Kidney (tissue), 14 donors: ENCODE results near the gene L3HYPDH. TPM values are rescaled to one million over a fixed set of nuclear protein-coding genes. Genes with fewer than 3 reads are reported as not detected.
A peak's percentile ranks its signal among the peaks of the same experiment; 100 is the strongest.

Source experiments
- DNase-seq, 5 donors: peaks; one replicate each; pipeline ENCODE4 v3.0.0-alpha.2; 2013 to 2020
- FAIRE-seq: peaks from 2 replicates; lab custom pipeline; 2012; peaks lifted over from hg19 to GRCh38; lab: Jason Lieb, UNC
- H3K27ac ChIP-seq, 2 donors: one replicate each; pipeline ENCODE4 v1.7.0; 2013; ENCODE audit warnings: low read depth in 2 of 2, low read length in 2 of 2, inconsistent platforms in 1 of 2
- H3K27me3 ChIP-seq: one replicate; pipeline ENCODE4 v1.7.1; 2013; ENCODE audit warnings: low read length, inconsistent platforms; ENCODE audit not compliant: control insufficient read depth, insufficient read depth
- H3K36me3 ChIP-seq, 3 donors: one replicate each; pipeline versions ENCODE4 v1.7.0 to v1.7.1; 2013; ENCODE audit warnings: low read length in 3 of 3, control low read depth in 1 of 3, inconsistent platforms in 1 of 3; ENCODE audit not compliant: insufficient read depth in 3 of 3, control insufficient read depth in 2 of 3
- H3K4me1 ChIP-seq, 3 donors: one replicate each; pipeline versions ENCODE4 v1.7.0 to v1.7.1; 2013; ENCODE audit warnings: low read length in 3 of 3, inconsistent platforms in 1 of 3, low read depth in 1 of 3; ENCODE audit not compliant: control insufficient read depth in 2 of 3, insufficient read depth in 2 of 3
- H3K4me3 ChIP-seq, 3 donors: one replicate each; pipeline versions ENCODE4 v1.7.0 to v1.8.1; 2013; ENCODE audit warnings: low read length in 3 of 3, control low read depth in 1 of 3, inconsistent platforms in 1 of 3
- H3K9ac ChIP-seq, 3 donors: one replicate each; pipeline versions ENCODE4 v1.7.0 to v1.7.1; 2013; ENCODE audit warnings: low read length in 3 of 3, control low read depth in 1 of 3, inconsistent platforms in 1 of 3
- H3K9me3 ChIP-seq, 3 donors: one replicate each; pipeline versions ENCODE4 v1.7.0 to v1.7.1; 2013; ENCODE audit warnings: low read length in 3 of 3, control low read depth in 1 of 3, inconsistent platforms in 1 of 3; ENCODE audit not compliant: control insufficient read depth in 2 of 3, insufficient read depth in 1 of 3
- CTCF ChIP-seq: IDR thresholded peaks from 3 replicates; pipeline ENCODE4 v1.5.1; 2012; ENCODE audit warnings: mild to moderate bottlenecking, moderate library complexity, borderline replicate concordance; ENCODE audit not compliant: insufficient read depth; ENCODE audit errors: extremely low read depth
- intact Hi-C: fragments of 100-400 bp; cut with DNase I; formaldehyde crosslinking; loops from one replicate; pipeline ENCODE4 v1.11.1; 2022
- polyA plus RNA-seq: library from polyadenylated mRNA; stranded (reverse); fragments of 350-450 nt; fragmentation: Illumina TruSeq; extraction: RNeasy Lipid Tissue Mini Kit (QIAGEN cat#74804); gene quantifications from one replicate; pipeline ENCODE4 v1.2.3, GENCODE V29; 2014; ENCODE audit warnings: low read depth, low replicate concordance; ENCODE audit not compliant: insufficient read depth
- total RNA-seq: library from RNA; stranded (reverse); fragmentation: NEBNext Ultra II Directional; extraction: Animal tissue kit (Norgen Biotek cat#: 25700); gene quantifications from one replicate; pipeline ENCODE4 v1.2.1, GENCODE V29; 2021
- donor health status: control.
- donor health status: control.
- donor health status: control.
- donor health status: control.
- donor health status: control.
- donor health status: DM: yes; HTN: yes; CAD: no.
- donor health status: Normal renal cell carcinoma (clear cell type).

Gene L3HYPDH
- total and polyA plus RNA-seq, 2 donors from 2014 or later, result 25.6 to 31.3 TPM

- no peak for FAIRE-seq
- no peaks in the 10 kb centered on the region for H3K4me1 ChIP-seq
- no peak overlapping the region for H3K27ac ChIP-seq
- H3K9ac ChIP-seq, result no peak overlapping the region
- H3K27me3 ChIP-seq, result no peaks in the 10 kb centered on the region
- H3K4me3 ChIP-seq, result no peak overlapping the region
- H3K9me3 ChIP-seq, result no peaks in the 10 kb centered on the region
- peaks cover 2 to 32% (median 21%) of the 10 kb centered on the region in 3 donors for H3K36me3 ChIP-seq
- no peak for TF ChIP-seq CTCF
- DNase-seq, result no peak
- intact Hi-C loops, result no loop called here
Measured at GRCh38 chr14:59474172-59474571, 10.0 kb downstream of the L3HYPDH start.

- DNase-seq, result peak in 3 of 5 donors; percentile 58 to 74 (median 68)
- FAIRE-seq, result no peak
- H3K9ac ChIP-seq, result peak within 1 kb of the TSS; percentile 24 to 36 (median 26)
- H3K36me3 ChIP-seq, result peaks cover 0 to 13% (median 0%) of the 10 kb centered on the region in 3 donors
- H3K27ac ChIP-seq, result peak within 1 kb of the TSS; percentile 19 to 49
- TF ChIP-seq CTCF, result no peak
- H3K27me3 ChIP-seq, result no peaks in the 10 kb centered on the region
- H3K4me1 ChIP-seq, result peaks cover 0 to 7% (median 0%) of the 10 kb centered on the region in 3 donors
- peak within 1 kb of the TSS; percentile 61 to 80 (median 63) for H3K4me3 ChIP-seq
- intact Hi-C loops, result no loop called here
- H3K9me3 ChIP-seq, result no peaks in the 10 kb centered on the region
Measured at GRCh38 chr14:59465316-59466135, 18.7 kb downstream of the L3HYPDH start, which contains the start of gene GPR135. TSS of gene GPR135 (minus strand) at chr14:59465380. CDS start at chr14:59465226, 154 bp downstream.

GRCh38 chr14:59464486-59465315 is 19.5 kb downstream of the L3HYPDH start:
- TF ChIP-seq CTCF, result no peak
- Histone ChIP-seq H3K36me3 (peaks cover 0 to 5% (median 0%) of the 10 kb centered on the region in 3 donors), H3K4me3 (peak overlapping the region; percentile 61 to 80 (median 63)), H3K9ac (peak overlapping the region in 2 of 3 donors; percentile 26 to 36), H3K9me3 (no peaks in the 10 kb centered on the region), H3K27ac (peak overlapping the region; percentile 19 to 49), H3K27me3 (no peaks in the 10 kb centered on the region), H3K4me1 (peaks cover 0 to 7% (median 0%) of the 10 kb centered on the region in 3 donors)
- intact Hi-C loops, result no loop called here
- no peak for FAIRE-seq
- peak; percentile 72 to 90 (median 87) for DNase-seq
